H9 (cell line): Measurements from ENCODE around the gene CCDC18. TPM values are rescaled to one million over a fixed set of nuclear protein-coding genes. Genes with fewer than 3 reads are reported as not detected.

Source experiments
- DNase-seq: peaks from one replicate; pipeline ENCODE4 v3.0.0-alpha.2; 2017
- H2AFZ ChIP-seq: one replicate; pipeline ENCODE4 v1.6.1; 2013; ENCODE audit warnings: mild to moderate bottlenecking, low read length, control low read depth, moderate library complexity
- H2AK5ac ChIP-seq: 2 replicates; pipeline ENCODE4 v1.6.1; 2013; ENCODE audit warnings: low read length, control low read depth, mixed read lengths; ENCODE audit not compliant: insufficient read length
- H2BK120ac ChIP-seq: one replicate; pipeline ENCODE4 v1.6.1; 2013; ENCODE audit warnings: low read depth, mild to moderate bottlenecking, low read length, control low read depth, inconsistent platforms; ENCODE audit not compliant: poor library complexity, severe bottlenecking
- H2BK12ac ChIP-seq: 2 replicates; pipeline ENCODE4 v1.6.1; 2013; ENCODE audit warnings: low read length, control low read depth, mixed read lengths, low read depth; ENCODE audit not compliant: insufficient read length
- H2BK15ac ChIP-seq: 2 replicates; pipeline ENCODE4 v1.6.1; 2013; ENCODE audit warnings: low read depth, low read length, control low read depth
- H2BK20ac ChIP-seq: one replicate; pipeline ENCODE4 v1.6.1; 2013; ENCODE audit warnings: low read depth, mild to moderate bottlenecking, low read length, control low read depth, inconsistent platforms; ENCODE audit not compliant: poor library complexity, severe bottlenecking
- H2BK5ac ChIP-seq: 2 replicates; pipeline ENCODE4 v1.6.1; 2013; ENCODE audit warnings: low read length, control low read depth, mixed read lengths; ENCODE audit not compliant: insufficient read length
- H3K14ac ChIP-seq: 2 replicates; pipeline ENCODE4 v1.6.1; 2013; ENCODE audit warnings: low read length, control low read depth; ENCODE audit not compliant: insufficient read depth
- H3K18ac ChIP-seq: 2 replicates; pipeline ENCODE4 v1.6.1; 2013; ENCODE audit warnings: low read depth, mild to moderate bottlenecking, mixed read lengths, low read length, control low read depth; ENCODE audit not compliant: insufficient read length
- H3K23ac ChIP-seq: 2 replicates; pipeline ENCODE4 v1.6.1; 2013; ENCODE audit warnings: low read length, control low read depth, mixed read lengths, low read depth; ENCODE audit not compliant: insufficient read length
- H3K23me2 ChIP-seq: 2 replicates; pipeline ENCODE4 v1.6.1; 2013; ENCODE audit warnings: low read depth, mild to moderate bottlenecking, mixed read lengths, low read length, control low read depth; ENCODE audit not compliant: insufficient read length, poor library complexity, severe bottlenecking
- H3K27ac ChIP-seq: 2 replicates; pipeline ENCODE4 v1.5.1; 2013; ENCODE audit warnings: low read length, control low read depth, mixed read lengths, low read depth; ENCODE audit not compliant: insufficient read length
- H3K27me3 ChIP-seq: 2 replicates; pipeline ENCODE4 v1.6.1; 2013; ENCODE audit warnings: low read length, control low read depth, inconsistent platforms; ENCODE audit not compliant: insufficient read depth
- H3K4ac ChIP-seq: 2 replicates; pipeline ENCODE4 v1.6.1; 2013; ENCODE audit warnings: low read depth, mild to moderate bottlenecking, control low read depth, inconsistent platforms, low read length, moderate library complexity
- H3K4me1 ChIP-seq: 2 replicates; pipeline ENCODE4 v1.6.1; 2013; ENCODE audit warnings: low read length, control low read depth, inconsistent platforms; ENCODE audit not compliant: insufficient read depth
- H3K4me2 ChIP-seq: 2 replicates; pipeline ENCODE4 v1.6.1; 2013; ENCODE audit warnings: low read length, control low read depth, mixed read lengths; ENCODE audit not compliant: insufficient read length, insufficient read depth
- H3K56ac ChIP-seq: 2 replicates; pipeline ENCODE4 v1.6.1; 2013; ENCODE audit warnings: low read depth, mild to moderate bottlenecking, mixed read lengths, low read length, control low read depth; ENCODE audit not compliant: insufficient read length
- H3K79me1 ChIP-seq: 2 replicates; pipeline ENCODE4 v1.6.1; 2013; ENCODE audit warnings: low read depth, mild to moderate bottlenecking, moderate library complexity, low read length, control low read depth, inconsistent platforms; ENCODE audit not compliant: insufficient read depth, poor library complexity, severe bottlenecking
- H3K79me2 ChIP-seq: 2 replicates; pipeline ENCODE4 v1.6.1; 2013; ENCODE audit warnings: low read length, control low read depth, inconsistent platforms; ENCODE audit not compliant: insufficient read depth
- H3K9ac ChIP-seq: 2 replicates; pipeline ENCODE4 v1.6.1; 2013; ENCODE audit warnings: low read length, control low read depth, mixed read lengths; ENCODE audit not compliant: insufficient read length; ENCODE audit errors: extremely low read depth
- H3K9me3 ChIP-seq: one replicate; pipeline ENCODE4 v1.6.1; 2013; ENCODE audit warnings: low read depth, low read length, inconsistent platforms; ENCODE audit not compliant: control insufficient read depth
- H3T11ph ChIP-seq: one replicate; pipeline ENCODE4 v1.6.1; 2013; ENCODE audit warnings: mild to moderate bottlenecking, low read length, control low read depth, inconsistent platforms
- H4K20me1 ChIP-seq: one replicate; pipeline ENCODE4 v1.6.1; 2013; ENCODE audit not compliant: control insufficient read depth, insufficient read length, insufficient read depth
- H4K5ac ChIP-seq: 2 replicates; pipeline ENCODE4 v1.6.1; 2013; ENCODE audit warnings: low read depth, mild to moderate bottlenecking, mixed read lengths, low read length, control low read depth; ENCODE audit not compliant: insufficient read length
- H4K8ac ChIP-seq: replicated peaks from 2 replicates; pipeline ENCODE4 v1.6.1; 2013; ENCODE audit warnings: low read length, control low read depth, mixed read lengths, low read depth; ENCODE audit not compliant: insufficient read length
- H4K91ac ChIP-seq: 2 replicates; pipeline ENCODE4 v1.6.1; 2013; ENCODE audit warnings: low read depth, mild to moderate bottlenecking, moderate library complexity, mixed read lengths, low read length, control low read depth; ENCODE audit not compliant: insufficient read length
- H3K27ac Mint-ChIP-seq, 3 experiments: 2 replicates in 2 of 3; 3 replicates in 1 of 3; pipeline ENCODE4 v1.8.0; 2020 to 2021; ENCODE audit warnings: mixed read lengths in 3 of 3, mild to moderate bottlenecking in 1 of 3, moderate library complexity in 1 of 3
- H3K27me3 Mint-ChIP-seq: 2 replicates; pipeline ENCODE4 v1.8.0; 2021; ENCODE audit warnings: low read depth, mild to moderate bottlenecking, moderate library complexity, mixed read lengths
- H3K36me3 Mint-ChIP-seq, 3 experiments: 2 replicates in 2 of 3; 3 replicates in 1 of 3; pipeline ENCODE4 v1.8.0; 2020 to 2021; ENCODE audit warnings: low read depth in 3 of 3, mixed read lengths in 3 of 3; ENCODE audit not compliant: insufficient read depth in 1 of 3
- H3K4me1 Mint-ChIP-seq, 2 experiments: 2 replicates each; pipeline ENCODE4 v1.8.0; 2020; ENCODE audit warnings: mixed read lengths in 2 of 2
- H3K4me3 Mint-ChIP-seq, 2 experiments: 2 replicates in 1 of 2; 3 replicates in 1 of 2; pipeline ENCODE4 v1.8.0; 2020 to 2021; ENCODE audit warnings: mild to moderate bottlenecking in 2 of 2, mixed read lengths in 2 of 2, moderate library complexity in 1 of 2
- H3K9me3 Mint-ChIP-seq, 2 experiments: 2 replicates in 1 of 2; 3 replicates in 1 of 2; pipeline ENCODE4 v1.8.0; 2020; ENCODE audit warnings: mild to moderate bottlenecking in 2 of 2, mixed read lengths in 2 of 2, moderate library complexity in 1 of 2
- CTCF ChIP-seq: fragments of 200-600 bp; sonication (generic); conservative IDR thresholded peaks from 3 replicates; pipeline ENCODE4 v1.8.0; 2021; ENCODE audit warnings: antibody characterized with exemption, mild to moderate bottlenecking
- WGBS: extraction: QIAGEN DNeasy Blood & Tissue Kit; methylation state at CpG from one replicate; pipeline ENCODE4 v1.1.7; 2013; ENCODE audit warnings: missing lambda C conversion rate, low lambda C conversion rate, mixed read lengths; ENCODE audit not compliant: insufficient read length; ENCODE audit errors: extremely low coverage; 5-methylcytosine and 5-hydroxymethylcytosine counted together
- total RNA-seq: library from RNA; stranded (reverse); gene quantifications from 2 replicates; pipeline ENCODE4 v1.2.1, GENCODE V29; 2021

Gene CCDC18
- total RNA-seq, 1 experiment from 2014 or later: 19.5 TPM

- H3K27ac Mint-ChIP-seq: peak overlapping the region in 2 of 3 experiments; percentile 51 to 57; a peak in 3 of 7 replicates
Observed at GRCh38 chr1:93190432-93190831, 9.9 kb downstream of the CCDC18 start.

More at GRCh38 chr1:93190432-93190831, 9.9 kb downstream of the CCDC18 start:
- WGBS: no CpG with 5 or more reads among the region's 3 CpGs
- Histone ChIP-seq H3K4ac (no peak overlapping the region), H3K4me2 (no peak overlapping the region), H3T11ph (no peak overlapping the region), H2BK12ac (no peak overlapping the region), H3K79me1 (no peaks in the 10 kb centered on the region), H3K23me2 (no peaks in the 10 kb centered on the region), H3K9me3 (no peaks in the 10 kb centered on the region), H3K56ac (no peak overlapping the region), H2BK20ac (no peak overlapping the region), H3K18ac (no peak overlapping the region), H4K8ac (no peak overlapping the region), H3K79me2 (no peaks in the 10 kb centered on the region), H4K20me1 (no peaks in the 10 kb centered on the region), H2AFZ (no peak overlapping the region), H3K27ac (no peak overlapping the region), H2BK120ac (no peak overlapping the region), H3K14ac (no peak overlapping the region), H3K9ac (no peak overlapping the region), H3K23ac (no peak overlapping the region), H2AK5ac (no peak overlapping the region), H4K5ac (no peak overlapping the region), H3K4me1 (no peaks in the 10 kb centered on the region), H2BK15ac (no peak overlapping the region), H2BK5ac (no peak overlapping the region), H3K27me3 (no peaks in the 10 kb centered on the region), H4K91ac (no peak overlapping the region)
- Mint-ChIP-seq H3K9me3 (no peaks in the 10 kb centered on the region), H3K27me3 (no peaks in the 10 kb centered on the region), H3K4me1 (no peaks in the 10 kb centered on the region), H3K36me3 (peaks cover 8 to 37% (median 29%) of the 10 kb centered on the region in 3 experiments), H3K4me3 (no peak overlapping the region)
- no peak for TF ChIP-seq CTCF
- DNase-seq: no peak
